K562 (cell line): Measurements from ENCODE around the gene CTTNBP2. TPM values are rescaled to one million over a fixed set of nuclear protein-coding genes. Genes with fewer than 3 reads are reported as not detected.

Source experiments
- ATAC-seq: fragments of 200-7000 bp; cut with Tn5 transposase; 3 replicates; pipeline ENCODE4 v1.9.1; 2020; ENCODE audit warnings: moderate library complexity
- BruUV-seq: library from RNA; stranded (reverse); fragments of 400-500 nt; replicated peaks from 2 replicates; lab custom pipeline; 2021; lab: Mats Ljungman, UMichigan
- CTCF ChIA-PET: fragments of 300-600 bp; formaldehyde crosslinking; extraction: SDS; loops from one replicate; lab custom pipeline; 2021; ENCODE audit warnings: low intra/inter-chr PET ratio; lab: Yijun Ruan, JAX
- POLR2A ChIA-PET: fragments of 300-600, 350-650 bp; sonication (Branson Sonifier 250); formaldehyde crosslinking; extraction: SDS; loops from one replicate; lab custom pipeline; 2021; ENCODE audit warnings: antibody characterized with exemption, inconsistent platforms; lab: Yijun Ruan, JAX
- DNase-seq, 4 experiments: peaks; one replicate each; pipeline versions ENCODE4 v3.0.0 to v3.0.0-alpha.2; 2011 to 2018; ENCODE audit warnings: low spot score in 3 of 4, mixed read lengths in 3 of 4; ENCODE audit errors: extremely low read depth in 1 of 4
- FAIRE-seq: peaks from 2 replicates; lab custom pipeline; 2011; peaks lifted over from hg19 to GRCh38; lab: Jason Lieb, UNC
- H2AFZ ChIP-seq: 2 replicates; pipeline ENCODE4 v1.6.0; 2011; ENCODE audit warnings: low read depth, low read length, control low read depth, inconsistent platforms
- H3K27ac ChIP-seq: fragments of 200-600 bp; 3 replicates; pipeline ENCODE4 v1.8.0; 2011; ENCODE audit warnings: low read depth, mild to moderate bottlenecking, control low read depth, inconsistent platforms, low read length, moderate library complexity, mixed read lengths; ENCODE audit errors: extremely low read depth
- H3K27me3 ChIP-seq, 2 experiments: fragments of 300-600 bp in 1 of 2; 2 replicates in 1 of 2; 3 replicates in 1 of 2; pipeline versions ENCODE4 v1.6.0 to v1.8.0; 2011; ENCODE audit warnings: inconsistent platforms in 2 of 2, low read length in 2 of 2, mild to moderate bottlenecking in 1 of 2, mixed read lengths in 1 of 2, moderate library complexity in 1 of 2; ENCODE audit not compliant: control insufficient read depth in 2 of 2, insufficient read depth in 2 of 2
- H3K36me3 ChIP-seq: fragments of 300-600 bp; 3 replicates; pipeline ENCODE4 v1.8.0; 2011; ENCODE audit warnings: mild to moderate bottlenecking, low read length, inconsistent platforms; ENCODE audit not compliant: control insufficient read depth, insufficient read depth
- H3K4me1 ChIP-seq, 2 experiments: fragments of 200-600 bp in 1 of 2; replicated peaks in 1 of 2; 2 replicates in 1 of 2; 3 replicates in 1 of 2; pipeline versions ENCODE4 v1.5.1 to v1.8.0; 2011; ENCODE audit warnings: inconsistent platforms in 2 of 2, low read length in 2 of 2, mild to moderate bottlenecking in 1 of 2, mixed read lengths in 1 of 2, moderate library complexity in 1 of 2; ENCODE audit not compliant: control insufficient read depth in 2 of 2, insufficient read depth in 2 of 2
- H3K4me2 ChIP-seq: 2 replicates; pipeline ENCODE4 v1.6.1; 2011; ENCODE audit warnings: low read length, control low read depth, inconsistent platforms, mixed read lengths; ENCODE audit not compliant: insufficient read depth
- H3K4me3 ChIP-seq: fragments of 200-600 bp; sonication (generic), shearing (Covaris generic); 2 replicates; pipeline ENCODE4 v1.5.1; 2016; ENCODE audit warnings: control low read depth, inconsistent platforms
- H3K79me2 ChIP-seq: fragments of 200-600 bp; 3 replicates; pipeline ENCODE4 v1.8.0; 2011; ENCODE audit warnings: low read length, inconsistent platforms; ENCODE audit not compliant: control insufficient read depth, insufficient read depth
- H3K9ac ChIP-seq, 2 experiments: 2 replicates each; pipeline versions ENCODE4 v1.6.0 to v1.6.1; 2011; ENCODE audit warnings: low read depth in 2 of 2, low read length in 2 of 2, control low read depth in 1 of 2, inconsistent platforms in 1 of 2, mild to moderate bottlenecking in 1 of 2, mixed read lengths in 1 of 2; ENCODE audit not compliant: insufficient read depth in 1 of 2
- H3K9me1 ChIP-seq: one replicate; pipeline ENCODE4 v1.6.0; 2011; ENCODE audit warnings: inconsistent platforms, mild to moderate bottlenecking, low read length, moderate library complexity; ENCODE audit not compliant: control insufficient read depth, insufficient read depth
- H3K9me3 ChIP-seq: replicated peaks from 2 replicates; pipeline ENCODE4 v1.5.1; 2011; ENCODE audit warnings: low read depth, low read length, inconsistent platforms; ENCODE audit not compliant: control insufficient read depth, insufficient read depth
- H4K20me1 ChIP-seq: replicated peaks from 2 replicates; pipeline ENCODE4 v1.6.1; 2011; ENCODE audit warnings: low read length, inconsistent platforms, mixed read lengths; ENCODE audit not compliant: control insufficient read depth, insufficient read depth
- CUX1 ChIP-seq: fragments of 200-800 bp; sonication (Bioruptor generic); IDR thresholded peaks from 2 replicates; pipeline ENCODE4 v1.6.1; 2016; ENCODE audit warnings: missing genetic modification characterization, missing compliant biosample characterization
- NFRKB ChIP-seq: fragments of 450-650 bp; IDR thresholded peaks from 2 replicates; pipeline ENCODE4 v1.6.1; 2016; ENCODE audit warnings: low read depth
- NFXL1 ChIP-seq: fragments of 450-650 bp; formaldehyde crosslinking; IDR thresholded peaks from 2 replicates; pipeline ENCODE4 v1.4.0; 2021; ENCODE audit warnings: mild to moderate bottlenecking
- TFE3 ChIP-seq: fragments of 450-650 bp; formaldehyde crosslinking; IDR thresholded peaks from 2 replicates; pipeline ENCODE4 v1.4.0; 2020; ENCODE audit warnings: mild to moderate bottlenecking, mixed read lengths
- THRAP3 ChIP-seq: fragments of 450-650 bp; IDR thresholded peaks from 2 replicates; pipeline ENCODE4 v1.6.1; 2016; ENCODE audit warnings: mild to moderate bottlenecking, inconsistent platforms, borderline replicate concordance
- ZNF280B ChIP-seq: fragments of 250-450 bp; sonication (Bioruptor Pico); IDR thresholded peaks from 2 replicates; pipeline ENCODE4 v1.5.1; 2021; ENCODE audit warnings: mild to moderate bottlenecking
- in situ Hi-C: fragments of 300-500 bp; cut with MboI; formaldehyde crosslinking; loops from 4 replicates; pipeline ENCODE4 v1.15.0; 2018; ENCODE audit warnings: inconsistent platforms, mixed read lengths
- intact Hi-C: fragments of 100-400 bp; cut with micrococcal nuclease; formaldehyde crosslinking; loops from 2 replicates; pipeline ENCODE4 v1.14.2; 2022
- polyA plus RNA-seq, 8 experiments: library from polyadenylated mRNA; depleted of rRNA in 4 of 8; stranded (reverse) in 5 of 8; unstranded in 3 of 8; fragments of >200 nt; fragmentation: Nextera tagmentation in 2 of 8; fragmentation: Illumina TruSeq in 1 of 8; extraction: Ambion mirVana in 2 of 8; extraction: Trizol in 1 of 8; gene quantifications; 2 replicates each; pipeline versions ENCODE4 v1.2.1 to v1.2.3, GENCODE V29; 2011 to 2014; ENCODE audit warnings: inconsistent platforms in 1 of 8, missing spikeins in 1 of 8
- total RNA-seq, 7 experiments: library from RNA; depleted of rRNA in 6 of 7; stranded (reverse); fragments of >200 nt in 6 of 7; fragmentation: Illumina TruSeq in 2 of 7; extraction: Trizol in 2 of 7; gene quantifications; 2 replicates each; pipeline versions ENCODE4 v1.2.1 to v1.2.3, GENCODE V29; 2011 to 2021; ENCODE audit warnings: low replicate concordance in 1 of 7
- TF ChIP-seq, protein P1 (sequence below): sonication (generic); formaldehyde crosslinking; IDR thresholded peaks from 2 replicates; pipeline ENCODE4 v1.8.1; 2023; ENCODE audit warnings: mild to moderate bottlenecking, missing genetic modification reagents, moderate library complexity

CTTNBP2 gene
- total and polyA plus RNA-seq, 9 of the 15 experiments (the other 6 are each of a cell fraction or from before 2014, with no cell fraction given): 0.05 TPM; not detected in 8

DNA sequence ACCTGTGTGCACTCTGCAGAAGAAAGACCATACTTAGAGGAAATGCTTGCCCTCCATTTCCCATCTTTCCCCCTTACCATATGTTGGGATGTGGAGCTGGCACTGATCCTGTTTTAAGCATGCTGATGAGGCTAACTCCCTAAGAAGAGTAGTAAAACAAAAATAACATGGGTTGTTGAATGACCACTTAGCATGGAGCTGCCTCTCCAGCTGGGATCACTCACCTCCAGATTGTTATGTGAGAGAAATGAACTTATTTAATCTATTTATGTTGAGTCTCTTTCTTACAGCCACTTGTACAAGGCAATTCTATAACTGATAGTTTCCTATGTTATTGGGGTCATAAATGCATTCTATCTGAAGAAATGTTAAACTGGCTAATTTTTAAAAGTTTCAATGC is 17.0 kb downstream of the CTTNBP2 start:
- Histone ChIP-seq H2AFZ (no peak overlapping the region), H4K20me1 (no peaks in the 10 kb centered on the region), H3K4me2 (no peak overlapping the region), H3K36me3 (no peaks in the 10 kb centered on the region), H3K4me3 (no peak overlapping the region), H3K27ac (no peak overlapping the region), H3K79me2 (no peaks in the 10 kb centered on the region), H3K9me3 (no peaks in the 10 kb centered on the region), H3K9me1 (no peaks in the 10 kb centered on the region), H3K9ac (no peak overlapping the region), H3K27me3 (no peaks in the 10 kb centered on the region), H3K4me1 (0 out of 5 replicates have a peak, but pooled peaks cover 0 to 6% of the 10 kb centered on the region in 2 experiments)
- DNase-seq (no peak), ATAC-seq (no peak), FAIRE-seq (no peak)
- intact Hi-C loops: no loop called here
- TF ChIP-seq NFRKB (no peak), CUX1 (CRISPR knock-in tag) (no peak), TFE3 (CRISPR knock-in tag) (no peak), THRAP3 (no peak), NFXL1 (CRISPR knock-in tag) (no peak), ZNF280B (CRISPR knock-in tag) (no peak)
- TF ChIP-seq, protein P1, sequence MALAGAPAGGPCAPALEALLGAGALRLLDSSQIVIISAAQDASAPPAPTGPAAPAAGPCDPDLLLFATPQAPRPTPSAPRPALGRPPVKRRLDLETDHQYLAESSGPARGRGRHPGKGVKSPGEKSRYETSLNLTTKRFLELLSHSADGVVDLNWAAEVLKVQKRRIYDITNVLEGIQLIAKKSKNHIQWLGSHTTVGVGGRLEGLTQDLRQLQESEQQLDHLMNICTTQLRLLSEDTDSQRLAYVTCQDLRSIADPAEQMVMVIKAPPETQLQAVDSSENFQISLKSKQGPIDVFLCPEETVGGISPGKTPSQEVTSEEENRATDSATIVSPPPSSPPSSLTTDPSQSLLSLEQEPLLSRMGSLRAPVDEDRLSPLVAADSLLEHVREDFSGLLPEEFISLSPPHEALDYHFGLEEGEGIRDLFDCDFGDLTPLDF (CRISPR knock-in tag): no peak
- ChIA-PET CTCF (no interaction called here), POLR2A (interaction anchor here (1.6 kb wide), 1 partner anchor 17 kb away, joined by 3 read pairs; no protein-coding TSS in a partner anchor)
- no TSS peak for BruUV-seq
- in situ Hi-C loops: no loop called here
